ENCODE measurements around the gene CHML.

CHML gene

GRCh38 chr1:241639623-241640148 lies 483 bp downstream of the CHML start:
- Histone ChIP-seq H3K9me3 (replicated peaks in 1 of 11) (peaks cover 4 to 22% (median 15%) of the 10 kb centered on the region in 11 experiments; a peak in 16 of 22 replicates), H3K36me3 (peaks cover 0 to 28% (median 18%) of the 10 kb centered on the region in 11 experiments; a peak in 18 of 22 replicates), H3K27me3 (no peaks in the 10 kb centered on the region), H3K9ac (peak overlapping the region; percentile 90 to 97 (median 95)), H3K4me2 (peak overlapping the region; percentile 75 to 98 (median 89)), H3K4me1 (peaks cover 47 to 58% (median 52%) of the 10 kb centered on the region in 10 experiments), H3K27ac (peak overlapping the region; percentile 83 to 96 (median 93)), H4K20me1 (peaks cover 0 to 22% (median 12%) of the 10 kb centered on the region in 11 experiments; a peak in 11 of 22 replicates), H3K4me3 (peak overlapping the region; percentile 81 to 96 (median 94))
- TF ChIP-seq Cebpa-rat (IDR thresholded peaks at IDR 0.05) = no peak

GRCh38 chr1:241638909-241639622 lies 1.1 kb downstream of the CHML start:
- Histone ChIP-seq H3K9me3 (replicated peaks in 1 of 11) (peaks cover 4 to 22% (median 15%) of the 10 kb centered on the region in 11 experiments; a peak in 16 of 22 replicates), H3K36me3 (peaks cover 0 to 35% (median 23%) of the 10 kb centered on the region in 11 experiments; a peak in 18 of 22 replicates), H3K27ac (peak overlapping the region; percentile 34 to 96 (median 93); a peak in 21 of 22 replicates), H3K4me3 (peak overlapping the region; percentile 81 to 96 (median 94)), H3K4me2 (peak overlapping the region; percentile 75 to 98 (median 89)), H3K27me3 (no peaks in the 10 kb centered on the region), H4K20me1 (peaks cover 0 to 23% (median 12%) of the 10 kb centered on the region in 11 experiments; a peak in 11 of 22 replicates), H3K9ac (peak overlapping the region; percentile 90 to 97 (median 95)), H3K4me1 (peaks cover 53 to 64% (median 58%) of the 10 kb centered on the region in 10 experiments)
- no peak for TF ChIP-seq Cebpa-rat (IDR thresholded peaks at IDR 0.05)

- H3K27ac ChIP-seq = peak overlapping the region in 8 of 11 experiments; percentile 6 to 96 (median 94); a peak in 13 of 22 replicates
- peak overlapping the region; percentile 90 to 97 (median 95); a peak in 20 of 22 replicates for H3K9ac ChIP-seq
- H3K36me3 ChIP-seq = peaks cover 0 to 43% (median 31%) of the 10 kb centered on the region in 11 experiments; a peak in 18 of 22 replicates
- H3K4me3 ChIP-seq = peak overlapping the region; percentile 81 to 96 (median 94)
- TF ChIP-seq Cebpa-rat (IDR thresholded peaks at IDR 0.05) = no peak
- peaks cover 0 to 24% (median 12%) of the 10 kb centered on the region in 11 experiments; a peak in 11 of 22 replicates for H4K20me1 ChIP-seq
- H3K9me3 ChIP-seq (replicated peaks in 1 of 11) = peaks cover 4 to 21% (median 14%) of the 10 kb centered on the region in 11 experiments; a peak in 16 of 22 replicates
- H3K4me2 ChIP-seq = peak overlapping the region; percentile 75 to 98 (median 89)
- peaks cover 53 to 69% (median 61%) of the 10 kb centered on the region in 10 experiments for H3K4me1 ChIP-seq
- H3K27me3 ChIP-seq = no peaks in the 10 kb centered on the region
Observed at GRCh38 chr1:241638099-241638682, 2.0 kb downstream of the CHML start.

DNA sequence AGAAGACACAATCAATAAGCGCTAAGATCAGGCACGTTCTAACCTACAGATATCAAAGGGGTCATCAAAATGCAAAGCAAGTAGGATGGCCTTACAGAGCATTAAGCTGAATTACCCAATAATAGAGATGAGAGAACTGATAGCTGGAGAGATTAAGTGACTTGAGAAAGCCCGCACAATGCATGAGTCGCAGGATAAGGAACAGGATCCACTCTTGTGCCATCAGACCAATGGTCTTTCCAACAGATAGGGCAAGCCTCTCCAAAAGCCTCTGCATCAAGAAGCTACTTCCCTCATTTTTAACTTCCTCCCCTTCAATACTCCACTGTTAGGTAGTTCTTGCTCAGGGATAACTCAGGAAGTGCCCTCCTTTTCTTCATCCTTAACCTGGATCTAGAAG lies 2.6 kb downstream of the CHML start:
- Histone ChIP-seq H3K9me3 (replicated peaks in 1 of 11) (peaks cover under 1 to 20% (median 11%) of the 10 kb centered on the region in 11 experiments; a peak in 14 of 22 replicates), H3K4me2 (peak overlapping the region; percentile 75 to 98 (median 89)), H3K36me3 (peaks cover 0 to 49% (median 37%) of the 10 kb centered on the region in 11 experiments; a peak in 18 of 22 replicates), H4K20me1 (peaks cover 0 to 24% (median 12%) of the 10 kb centered on the region in 11 experiments; a peak in 11 of 22 replicates), H3K4me1 (peaks cover 53 to 75% (median 61%) of the 10 kb centered on the region in 10 experiments), H3K4me3 (peak overlapping the region; percentile 81 to 96 (median 94)), H3K27ac (peak overlapping the region in 6 of 11 experiments; percentile 14 to 96 (median 94); a peak in 12 of 22 replicates), H3K9ac (peak overlapping the region in 9 of 11 experiments; percentile 90 to 97 (median 95); a peak in 14 of 22 replicates), H3K27me3 (no peaks in the 10 kb centered on the region)
- TF ChIP-seq Cebpa-rat (IDR thresholded peaks at IDR 0.05) = no peak

- no peak overlapping the region for H3K9ac ChIP-seq
- peak overlapping the region; percentile 75 to 98 (median 89) for H3K4me2 ChIP-seq
- peaks cover 57 to 80% (median 65%) of the 10 kb centered on the region in 10 experiments for H3K4me1 ChIP-seq
- no peaks in the 10 kb centered on the region for H3K27me3 ChIP-seq
- peaks cover 0 to 24% (median 12%) of the 10 kb centered on the region in 11 experiments; a peak in 11 of 22 replicates for H4K20me1 ChIP-seq
- no peak for TF ChIP-seq Cebpa-rat (IDR thresholded peaks at IDR 0.05)
- peak overlapping the region in 9 of 10 experiments; percentile 81 to 96 (median 93); a peak in 17 of 20 replicates for H3K4me3 ChIP-seq
- H3K9me3 ChIP-seq (replicated peaks in 1 of 11) = peaks cover 0 to 15% (median 8%) of the 10 kb centered on the region in 11 experiments; a peak in 13 of 22 replicates
- peaks cover 0 to 54% (median 42%) of the 10 kb centered on the region in 11 experiments; a peak in 19 of 22 replicates for H3K36me3 ChIP-seq
- peak overlapping the region in 3 of 11 experiments; percentile 11 to 94 (median 14); a peak in 2 of 22 replicates for H3K27ac ChIP-seq
Observed at GRCh38 chr1:241637046-241637590, 3.1 kb downstream of the CHML start.

DNA sequence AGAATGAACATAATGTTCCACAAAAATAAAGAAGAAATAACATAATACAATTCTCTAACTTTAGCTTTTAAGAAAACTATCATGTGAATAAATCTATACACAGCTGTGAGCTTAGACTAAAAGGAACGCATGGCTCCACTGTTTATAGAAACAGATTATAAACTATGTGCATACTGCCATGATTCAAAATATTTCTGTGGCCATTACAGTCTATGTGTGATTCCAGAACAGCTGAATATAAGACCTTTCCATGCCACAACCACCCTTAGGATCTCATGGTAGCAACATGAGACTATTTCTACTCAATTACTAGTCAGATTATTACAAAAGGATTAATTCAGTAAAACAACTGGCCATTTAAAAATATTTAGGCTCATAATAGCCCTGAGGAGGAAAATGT lies 3.9 kb downstream of the CHML start:
- TF ChIP-seq Cebpa-rat (IDR thresholded peaks at IDR 0.05) = no peak
- Histone ChIP-seq H3K27ac (no peak overlapping the region; a peak in 1 of 22 replicates), H3K4me2 (peak overlapping the region; percentile 75 to 98 (median 89); a peak in 19 of 22 replicates)

GRCh38 chr1:241635556-241636152 lies 4.5 kb downstream of the CHML start:
- Histone ChIP-seq H3K36me3 (peaks cover 0 to 60% (median 45%) of the 10 kb centered on the region in 11 experiments; a peak in 19 of 22 replicates), H3K27ac (peak overlapping the region in 7 of 11 experiments; percentile 6 to 63 (median 35); a peak in 11 of 22 replicates), H3K9ac (no peak overlapping the region), H3K4me2 (peak overlapping the region; percentile 75 to 98 (median 89)), H4K20me1 (peaks cover 0 to 24% (median 12%) of the 10 kb centered on the region in 11 experiments; a peak in 11 of 22 replicates), H3K9me3 (replicated peaks in 1 of 11) (peaks cover 0 to 11% (median 4%) of the 10 kb centered on the region in 11 experiments; a peak in 9 of 22 replicates), H3K4me3 (peak overlapping the region in 3 of 10 experiments; percentile 1 to 25 (median 24); a peak in 4 of 20 replicates), H3K4me1 (peaks cover 55 to 82% (median 68%) of the 10 kb centered on the region in 10 experiments), H3K27me3 (no peaks in the 10 kb centered on the region)
- no peak for TF ChIP-seq Cebpa-rat (IDR thresholded peaks at IDR 0.05)

More for the DNA sequence above, 3.9 kb downstream of the CHML start:
- Histone ChIP-seq H3K27me3 (no peaks in the 10 kb centered on the region), H3K9me3 (replicated peaks in 1 of 11) (peaks cover 0 to 11% (median 4%) of the 10 kb centered on the region in 11 experiments; a peak in 9 of 22 replicates), H3K9ac (no peak overlapping the region), H3K4me3 (0 out of 20 replicates have a peak overlapping the region, but pooled peaks of 1 of the 10 experiments have one; percentile 86), H3K4me1 (peaks cover 61 to 82% (median 70%) of the 10 kb centered on the region in 10 experiments), H3K36me3 (peaks cover 0 to 60% (median 45%) of the 10 kb centered on the region in 11 experiments; a peak in 19 of 22 replicates), H4K20me1 (peaks cover 0 to 24% (median 12%) of the 10 kb centered on the region in 11 experiments; a peak in 11 of 22 replicates)

Measured in BLaER1 treated with 17β-estradiol and CSF1 and Interleukin-3, amounts not matched to agents 10 nM and 100 nM (cell line).